ENCODE measurements around the gene ABCF2. TPM values are rescaled to one million over a fixed set of nuclear protein-coding genes. Genes with fewer than 3 reads are reported as not detected.

The ABCF2 gene
- total RNA-seq, 2 donors from 2014 or later: 25.6 to 38.3 TPM

DNA sequence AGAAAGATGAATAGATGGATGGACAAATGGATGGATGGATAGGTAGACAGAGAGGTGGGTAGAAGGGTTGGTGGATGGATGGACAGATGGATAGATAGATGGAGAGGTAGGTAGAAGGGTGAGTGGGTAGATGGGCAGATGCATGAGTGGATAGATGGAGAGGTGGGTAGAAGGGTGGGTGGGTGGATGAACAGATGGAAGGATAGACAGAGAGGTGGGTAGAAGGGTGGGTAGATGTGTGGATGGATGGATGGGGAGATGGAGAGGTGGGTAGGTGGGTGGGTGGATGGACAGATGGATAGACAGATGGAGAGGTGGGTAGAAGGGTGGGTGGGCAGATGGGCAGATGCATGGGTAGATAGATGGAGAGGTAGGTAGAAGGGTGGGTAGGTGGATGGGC lies 29.1 kb downstream of the ABCF2 start:
- Histone ChIP-seq H3K9me3 (no peaks in the 10 kb centered on the region), H3K4me1 (no peaks in the 10 kb centered on the region), H3K27ac (no peak overlapping the region), H3K36me3 (no peaks in the 10 kb centered on the region), H3K4me3 (no peak overlapping the region), H3K9ac (ENCODE audit: low read depth in 2 of 2, low read length in 2 of 2) (no peak overlapping the region), H3K27me3 (no peaks in the 10 kb centered on the region)
- DNase-seq: no peak
- intact Hi-C loops (cut with DNase I): no loop called here
- TF ChIP-seq, protein P1, sequence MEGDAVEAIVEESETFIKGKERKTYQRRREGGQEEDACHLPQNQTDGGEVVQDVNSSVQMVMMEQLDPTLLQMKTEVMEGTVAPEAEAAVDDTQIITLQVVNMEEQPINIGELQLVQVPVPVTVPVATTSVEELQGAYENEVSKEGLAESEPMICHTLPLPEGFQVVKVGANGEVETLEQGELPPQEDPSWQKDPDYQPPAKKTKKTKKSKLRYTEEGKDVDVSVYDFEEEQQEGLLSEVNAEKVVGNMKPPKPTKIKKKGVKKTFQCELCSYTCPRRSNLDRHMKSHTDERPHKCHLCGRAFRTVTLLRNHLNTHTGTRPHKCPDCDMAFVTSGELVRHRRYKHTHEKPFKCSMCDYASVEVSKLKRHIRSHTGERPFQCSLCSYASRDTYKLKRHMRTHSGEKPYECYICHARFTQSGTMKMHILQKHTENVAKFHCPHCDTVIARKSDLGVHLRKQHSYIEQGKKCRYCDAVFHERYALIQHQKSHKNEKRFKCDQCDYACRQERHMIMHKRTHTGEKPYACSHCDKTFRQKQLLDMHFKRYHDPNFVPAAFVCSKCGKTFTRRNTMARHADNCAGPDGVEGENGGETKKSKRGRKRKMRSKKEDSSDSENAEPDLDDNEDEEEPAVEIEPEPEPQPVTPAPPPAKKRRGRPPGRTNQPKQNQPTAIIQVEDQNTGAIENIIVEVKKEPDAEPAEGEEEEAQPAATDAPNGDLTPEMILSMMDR (IDR thresholded peaks at IDR 0.05): no peak

GRCh38 chr7:151195616-151196450 lies 31.2 kb downstream of the ABCF2 start:
- intact Hi-C loops (cut with DNase I): no loop called here
- Histone ChIP-seq H3K4me3 (no peak overlapping the region), H3K4me1 (no peaks in the 10 kb centered on the region), H3K9me3 (no peaks in the 10 kb centered on the region), H3K36me3 (no peaks in the 10 kb centered on the region), H3K27me3 (no peaks in the 10 kb centered on the region), H3K9ac (ENCODE audit: low read depth in 2 of 2, low read length in 2 of 2) (no peak overlapping the region), H3K27ac (no peak overlapping the region)
- DNase-seq: no peak
- TF ChIP-seq, protein P1 (IDR thresholded peaks at IDR 0.05): no peak

- Histone ChIP-seq H3K27me3 (no peaks in the 10 kb centered on the region), H3K9me3 (no peaks in the 10 kb centered on the region), H3K27ac (no peak overlapping the region), H3K4me3 (no peak overlapping the region), H3K36me3 (no peaks in the 10 kb centered on the region), H3K9ac (ENCODE audit: low read depth in 2 of 2, low read length in 2 of 2) (no peak overlapping the region), H3K4me1 (no peaks in the 10 kb centered on the region)
- TF ChIP-seq, protein P1 (IDR thresholded peaks at IDR 0.05): no peak
- intact Hi-C loops (cut with DNase I): no loop called here
- no peak for DNase-seq
Observed at GRCh38 chr7:151194188-151194587, 32.8 kb downstream of the ABCF2 start.

DNA sequence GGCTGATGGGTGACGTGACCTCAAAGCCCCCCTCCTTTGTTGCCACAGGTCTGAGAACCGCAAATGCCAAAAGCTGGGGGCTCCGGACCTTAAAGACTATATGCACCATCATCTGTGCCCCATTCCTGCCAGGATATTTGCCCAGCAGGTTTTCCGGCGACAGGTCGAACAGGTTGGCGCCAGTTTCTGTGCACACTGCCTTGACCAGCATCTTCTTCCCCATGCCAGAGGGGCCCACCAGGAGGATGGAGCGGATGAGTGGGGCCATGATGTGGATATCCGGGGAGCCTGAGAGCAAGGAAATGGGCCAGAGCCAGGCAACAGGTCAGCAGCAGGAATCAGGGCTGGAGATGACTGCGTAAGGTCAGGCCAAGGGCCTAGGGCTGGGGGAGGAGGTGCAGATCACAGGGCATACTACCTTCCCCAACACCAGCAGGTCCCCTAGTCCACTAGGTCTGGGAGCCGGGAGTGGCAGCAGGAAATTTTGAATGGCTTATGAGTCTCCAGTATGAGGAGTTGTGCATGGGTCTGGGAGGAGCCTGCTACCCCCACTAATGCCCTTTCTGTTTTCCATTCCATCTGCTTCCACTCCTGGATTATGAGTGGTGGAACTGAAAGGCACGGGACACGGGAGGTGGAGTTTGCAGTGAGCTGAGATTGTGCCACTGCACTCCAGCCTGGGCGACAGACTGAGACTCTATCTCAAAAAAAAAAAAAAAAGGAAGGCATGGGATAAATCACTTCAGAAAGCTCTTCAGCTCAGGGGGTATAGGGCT lies 33.6 kb downstream of the ABCF2 start:
- Histone ChIP-seq H3K9me3 (no peaks in the 10 kb centered on the region), H3K27ac (no peak overlapping the region), H3K27me3 (no peaks in the 10 kb centered on the region), H3K36me3 (no peaks in the 10 kb centered on the region), H3K4me3 (no peak overlapping the region), H3K4me1 (no peaks in the 10 kb centered on the region), H3K9ac (ENCODE audit: low read depth in 2 of 2, low read length in 2 of 2) (no peak overlapping the region)
- intact Hi-C loops (cut with DNase I): no loop called here
- no peak for DNase-seq
- TF ChIP-seq, protein P1 (IDR thresholded peaks at IDR 0.05): no peak

DNA sequence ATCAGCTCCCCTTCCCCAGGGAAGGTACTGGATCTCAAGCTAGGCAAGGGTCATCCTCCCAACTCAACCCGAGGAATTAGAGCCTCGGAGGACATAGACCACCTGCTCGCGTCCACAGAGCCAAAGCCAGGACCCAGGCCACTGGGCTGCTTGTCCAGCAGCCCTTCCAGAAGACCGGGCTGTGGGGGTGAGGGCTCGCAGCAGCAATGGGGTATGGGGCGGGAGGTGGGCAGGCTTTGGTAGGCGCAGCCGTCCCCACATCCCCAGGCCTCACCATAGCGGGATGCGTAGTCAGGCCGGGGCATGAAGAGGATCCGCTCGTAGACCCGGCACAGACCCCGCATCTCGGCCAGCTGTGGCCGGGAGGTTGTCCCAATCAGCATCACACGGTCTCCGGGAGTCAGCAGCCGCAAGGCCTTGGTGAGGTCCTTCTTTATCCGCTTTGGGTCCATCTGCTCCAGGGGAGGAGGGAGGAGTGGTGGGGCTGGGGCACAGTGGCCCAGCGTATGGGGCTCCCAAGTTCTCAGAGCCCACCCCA lies 34.9 kb downstream of the ABCF2 start:
- TF ChIP-seq, protein P1 (IDR thresholded peaks at IDR 0.05): no peak

More for the DNA sequence above, 34.9 kb downstream of the ABCF2 start:
- Histone ChIP-seq H3K9me3 (no peaks in the 10 kb centered on the region), H3K27me3 (no peaks in the 10 kb centered on the region), H3K4me3 (no peak overlapping the region), H3K36me3 (no peaks in the 10 kb centered on the region), H3K27ac (no peak overlapping the region), H3K9ac (ENCODE audit: low read depth in 2 of 2, low read length in 2 of 2) (no peak overlapping the region), H3K4me1 (no peaks in the 10 kb centered on the region)
- intact Hi-C loops (cut with DNase I): no loop called here
- no peak for DNase-seq
